Measurements from ENCODE around the gene DIRAS3. TPM values are rescaled to one million over a fixed set of nuclear protein-coding genes. Genes with fewer than 3 reads are reported as not detected.
"Not testable (repeated sequence)": the region's sequence is repeated elsewhere in the genome, so short reads cannot be mapped to it uniquely, and the experiment has no call there.

DIRAS3 gene, protein sequence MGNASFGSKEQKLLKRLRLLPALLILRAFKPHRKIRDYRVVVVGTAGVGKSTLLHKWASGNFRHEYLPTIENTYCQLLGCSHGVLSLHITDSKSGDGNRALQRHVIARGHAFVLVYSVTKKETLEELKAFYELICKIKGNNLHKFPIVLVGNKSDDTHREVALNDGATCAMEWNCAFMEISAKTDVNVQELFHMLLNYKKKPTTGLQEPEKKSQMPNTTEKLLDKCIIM
- 3.9 TPM for polyA plus RNA-seq (ENCODE audit: insufficient read length)

DNA sequence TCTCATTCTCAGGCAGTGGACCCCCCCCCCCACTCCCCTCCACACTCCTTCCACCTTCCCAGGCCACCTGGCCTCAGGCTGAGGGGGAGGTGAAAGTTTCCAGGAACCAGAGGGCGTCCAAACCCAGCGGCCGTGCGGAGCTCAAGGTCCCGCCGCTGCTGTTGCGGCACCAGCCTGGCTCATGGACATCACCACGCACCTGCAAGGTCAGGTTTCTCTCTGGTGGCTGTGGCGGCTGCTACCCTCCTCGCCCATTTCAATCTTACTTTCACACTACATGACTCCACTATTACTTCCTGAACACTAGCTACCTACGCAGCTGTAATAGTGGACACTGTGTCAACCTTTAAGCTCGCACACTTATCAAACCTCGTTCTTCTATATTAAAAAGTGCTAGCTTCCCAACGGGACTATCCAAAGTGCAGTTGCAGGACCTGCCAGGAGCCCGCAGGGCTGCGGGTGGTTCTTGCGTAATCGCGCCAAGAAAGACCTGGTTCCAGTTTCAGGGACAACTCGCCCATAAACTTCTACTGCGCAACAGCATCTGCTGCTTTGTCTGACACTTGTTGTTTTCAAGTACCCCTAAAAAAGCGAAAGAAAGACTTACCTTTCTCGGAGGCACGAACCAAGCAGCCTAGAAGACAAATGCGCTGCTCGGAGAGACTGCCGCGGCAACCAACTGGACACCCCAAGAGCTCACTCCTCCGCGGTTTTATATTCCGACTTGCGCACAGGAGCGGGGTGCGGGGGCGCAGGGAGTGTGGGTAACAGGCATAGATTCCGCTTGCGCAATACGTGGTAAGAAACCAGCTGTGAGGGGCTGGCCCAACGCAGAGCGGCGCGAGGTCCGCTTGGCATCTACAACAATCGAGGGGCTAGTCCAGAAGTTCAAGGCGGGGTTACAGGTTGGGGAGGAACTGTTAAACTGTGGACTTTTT, at the start of gene DIRAS3:
TSS of gene DIRAS3 (minus strand) at position 687 of the 938 bp plus-strand sequence. CDS start 3,330 bp downstream, outside the sequence.
- DNase-seq = peak; percentile 13

DNA sequence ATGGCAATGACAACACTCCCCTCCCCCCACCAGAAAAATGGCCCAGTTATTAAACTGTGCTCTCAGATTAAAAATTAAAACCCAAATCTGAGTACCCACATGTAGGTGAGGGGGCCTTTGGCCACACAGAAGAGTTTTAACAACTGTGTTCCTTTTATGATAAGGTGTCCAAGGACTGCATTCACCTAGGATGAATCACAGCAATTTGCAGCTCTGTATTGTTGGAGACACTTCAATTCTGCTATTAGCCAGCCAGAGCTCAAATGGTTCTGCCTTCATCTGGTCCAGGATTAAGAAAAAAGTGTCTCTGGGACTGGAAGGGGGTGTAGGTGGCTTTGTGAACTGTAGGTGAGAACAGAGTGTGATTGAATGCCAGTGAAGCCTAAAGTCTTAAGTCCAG, 43.3 kb upstream of the DIRAS3 start:
- DNase-seq = no peak

DNA sequence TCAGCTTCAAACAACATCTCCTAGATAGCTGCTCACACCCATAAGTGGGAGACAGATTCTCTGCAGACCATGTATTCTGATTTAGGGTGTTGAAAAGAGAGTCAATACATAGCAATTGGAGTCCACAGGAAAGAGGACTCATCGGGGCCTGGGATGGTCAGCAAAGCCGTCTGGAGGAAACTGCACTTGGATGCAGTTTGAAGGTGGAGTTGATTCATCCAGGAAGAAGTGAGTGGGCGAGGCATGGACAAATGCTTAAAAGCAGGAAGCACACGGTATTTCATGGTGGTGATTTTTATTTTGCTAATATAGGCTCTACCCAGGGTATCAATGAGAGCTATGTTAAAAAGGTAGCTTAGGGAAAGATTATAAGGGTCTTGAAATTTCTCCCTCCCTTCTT, 36.8 kb upstream of the DIRAS3 start:
- no peak for DNase-seq

DNA sequence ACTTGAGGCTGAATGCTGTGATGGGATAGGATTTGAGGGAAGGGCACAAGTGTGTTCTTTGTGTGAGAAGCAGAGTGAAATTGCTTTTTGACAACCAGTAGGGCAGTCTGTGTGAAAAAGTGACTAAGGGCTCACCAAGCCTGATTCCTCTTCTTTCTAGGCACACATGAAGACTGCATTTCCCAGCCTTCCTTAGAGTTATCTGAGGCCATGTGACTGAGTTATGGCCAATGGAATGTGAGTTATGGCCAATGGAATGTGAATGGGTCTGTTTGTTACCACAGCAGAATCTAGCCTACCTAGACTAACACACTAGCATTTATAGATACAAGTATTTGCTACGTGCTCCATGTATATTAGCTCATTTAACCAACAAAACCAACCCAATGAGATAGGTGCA, 35.3 kb upstream of the DIRAS3 start:
- DNase-seq = no peak

DNA sequence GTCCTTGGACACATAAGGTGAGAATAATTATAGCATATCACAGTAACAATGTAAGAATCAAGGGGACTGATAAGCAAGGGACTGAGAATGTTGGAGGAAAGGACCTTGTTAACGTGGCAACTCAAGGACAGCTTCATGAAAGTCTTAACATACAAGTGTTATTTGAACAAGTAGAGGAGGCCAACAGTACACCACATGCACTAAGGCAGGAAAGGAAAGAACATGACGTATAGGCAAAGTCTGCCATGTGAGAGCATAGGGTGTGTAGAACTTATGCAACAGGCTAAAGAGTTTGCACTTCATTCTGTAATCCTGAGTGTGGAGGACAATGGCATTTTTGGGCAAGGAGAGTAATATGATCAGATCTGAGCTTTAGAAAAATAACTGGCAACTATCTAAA, 33.3 kb upstream of the DIRAS3 start:
- DNase-seq = no peak

DNA sequence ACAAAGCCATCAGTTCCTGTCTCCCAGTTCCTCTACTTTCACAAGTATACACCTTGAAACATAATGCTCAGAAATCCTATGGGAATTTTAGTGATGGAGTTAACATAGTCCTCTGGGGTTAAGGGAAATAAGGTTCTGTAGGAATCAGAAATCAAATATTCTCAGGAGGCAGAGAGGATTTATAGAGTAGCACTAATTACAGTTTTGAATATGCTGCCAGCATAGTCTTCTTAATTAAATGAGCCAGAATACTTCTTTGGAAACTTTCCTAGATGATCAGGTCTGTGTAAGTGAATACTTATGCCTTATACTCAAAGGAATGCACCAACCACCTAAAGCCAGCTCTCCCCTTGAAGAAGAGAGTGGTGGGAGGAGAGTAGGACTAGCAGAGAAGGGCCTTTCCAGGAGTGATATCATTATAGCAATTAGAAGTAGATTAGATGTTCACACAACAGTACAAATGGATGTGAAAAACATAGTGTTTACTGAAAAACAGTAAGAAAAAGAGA, 31.4 kb upstream of the DIRAS3 start:
- DNase-seq = no peak

DNA sequence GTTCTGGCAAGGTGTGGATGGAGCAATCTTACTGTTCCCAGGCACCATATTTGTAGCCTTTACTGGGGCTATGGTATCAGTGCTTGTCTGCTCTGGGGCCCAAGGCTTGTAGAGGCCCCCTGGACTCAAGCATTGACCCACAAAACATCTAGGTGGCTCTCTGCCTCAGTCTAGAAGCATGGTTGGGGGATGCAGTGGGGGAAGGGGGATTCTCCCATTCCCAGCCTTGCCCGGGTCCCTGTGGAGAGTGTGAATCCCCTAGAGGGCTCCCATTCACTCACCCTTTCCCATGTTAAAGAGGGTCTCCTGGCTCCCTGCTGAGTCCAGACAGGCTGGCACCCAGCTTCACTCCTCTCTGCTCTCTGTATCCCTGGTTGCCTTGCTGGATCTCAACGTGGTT, 28.2 kb upstream of the DIRAS3 start:
- DNase-seq = no peak

DNA sequence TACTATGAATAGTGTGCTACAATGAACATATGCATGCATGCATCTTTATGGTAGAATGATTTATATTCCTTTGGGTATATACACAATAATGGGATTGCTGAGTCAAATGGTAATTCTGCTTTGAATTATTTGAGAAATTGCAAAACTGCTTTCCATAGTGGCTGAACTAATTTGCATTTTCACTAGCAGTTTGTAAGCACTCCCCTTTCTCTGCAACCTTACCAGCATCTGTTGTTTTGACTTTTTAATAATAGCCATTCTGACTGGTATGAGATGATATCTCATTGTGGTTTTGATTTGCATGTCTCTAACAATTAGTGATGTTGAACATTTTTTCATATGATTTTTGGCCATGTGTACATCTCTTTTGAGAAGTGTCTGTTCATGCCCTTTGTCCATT, 24.0 kb upstream of the DIRAS3 start:
- DNase-seq = no peak

DNA sequence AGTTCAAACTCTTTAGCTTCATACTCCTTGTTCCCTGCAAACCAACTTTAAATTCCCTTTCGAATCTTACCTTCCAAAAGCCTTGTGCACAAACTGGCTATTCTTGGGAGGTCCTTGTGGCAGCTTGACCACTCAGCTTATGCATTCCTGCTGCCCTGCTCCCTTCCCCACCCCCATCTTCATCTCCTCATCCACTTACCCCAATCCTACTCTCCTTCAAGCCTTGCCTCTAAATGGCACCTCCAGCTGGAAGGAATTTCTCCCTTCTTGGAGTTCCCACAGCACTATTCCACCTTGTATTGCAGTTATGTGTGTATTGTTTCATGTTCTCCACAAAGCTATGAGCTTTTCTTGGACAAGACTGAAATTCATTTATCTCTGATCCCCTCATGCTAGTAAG, 15.3 kb upstream of the DIRAS3 start:
- no peak for DNase-seq

DNA sequence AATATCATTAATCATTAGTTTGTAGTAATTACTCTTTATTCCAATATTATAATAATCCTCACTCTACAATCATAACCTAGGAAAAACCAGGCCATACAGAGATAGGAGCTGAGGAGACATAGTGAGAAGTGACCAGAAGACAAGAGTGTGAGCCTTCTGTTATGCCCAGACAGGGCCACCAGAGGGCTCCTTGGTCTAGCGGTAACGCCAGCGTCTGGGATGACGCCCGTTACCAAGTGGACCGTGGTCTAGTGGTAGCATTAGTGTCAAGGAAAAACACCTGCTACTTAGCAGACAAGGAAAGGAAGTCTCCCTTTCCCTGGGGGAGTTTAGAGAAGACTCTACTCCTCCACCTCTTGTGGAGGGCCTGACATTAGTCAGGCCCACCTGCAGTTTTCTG, 7.6 kb upstream of the DIRAS3 start:
- DNase-seq = not testable (repeated sequence)

DNA sequence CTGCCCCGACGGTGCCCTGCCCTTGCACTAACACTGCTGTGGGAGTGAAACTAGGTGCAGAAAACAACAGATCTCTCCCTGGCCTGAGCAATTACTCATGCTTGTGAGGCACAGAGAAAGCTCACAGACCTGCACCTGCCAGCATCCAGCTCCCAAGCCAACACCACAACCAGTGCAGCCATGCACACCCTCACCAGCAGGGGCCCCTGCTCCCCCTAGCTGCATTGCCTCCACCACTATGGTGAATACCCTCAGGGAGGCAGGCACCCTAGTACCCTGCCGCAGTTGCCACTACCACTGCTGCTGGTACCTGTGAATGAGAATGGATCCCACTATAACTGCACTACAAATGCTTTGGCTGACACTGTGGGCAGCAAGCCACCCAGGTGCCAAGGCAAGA, 7.1 kb upstream of the DIRAS3 start:
- no peak for DNase-seq

DNA sequence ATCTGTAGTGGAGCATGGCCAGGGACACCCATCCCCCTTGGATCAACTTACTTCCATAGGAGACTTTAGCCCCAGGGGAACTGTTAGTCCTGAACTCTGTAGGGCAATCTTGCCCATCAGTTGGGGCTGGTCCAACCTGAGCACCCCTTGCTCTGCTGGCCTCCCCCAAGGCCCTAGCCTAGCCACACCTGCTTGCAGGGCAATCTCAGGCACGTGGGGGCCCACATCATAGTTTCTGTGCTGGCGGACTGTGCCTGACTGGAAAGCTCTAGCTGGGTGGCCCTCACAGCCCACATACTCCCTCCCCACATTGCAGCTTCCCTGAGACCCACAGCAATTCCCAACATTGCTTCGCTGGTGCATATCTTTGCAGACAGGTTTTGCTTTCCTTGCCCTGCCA, 6.6 kb upstream of the DIRAS3 start:
- DNase-seq = no peak

DNA sequence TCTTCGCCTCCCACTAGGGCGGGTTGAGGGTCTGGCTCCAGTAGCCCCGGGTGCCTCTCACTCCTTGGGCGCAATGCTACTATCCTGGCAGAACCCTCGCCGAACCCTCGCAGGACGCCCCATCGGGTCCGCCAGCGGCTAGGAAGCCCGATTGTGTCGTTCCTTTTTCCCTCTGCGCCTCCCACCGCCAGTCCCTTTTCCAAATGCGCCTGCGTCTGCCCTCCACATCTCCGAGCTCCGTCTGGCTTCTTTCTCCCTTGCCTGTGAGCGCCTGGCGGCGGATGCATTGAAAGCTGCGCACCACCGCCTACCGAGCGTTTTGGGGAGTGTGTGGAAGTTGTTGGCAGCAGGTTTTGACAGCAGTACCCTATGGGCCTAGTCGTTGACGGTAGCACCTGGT, 1.0 kb upstream of the DIRAS3 start:
- DNase-seq = peak; percentile 40

DNA sequence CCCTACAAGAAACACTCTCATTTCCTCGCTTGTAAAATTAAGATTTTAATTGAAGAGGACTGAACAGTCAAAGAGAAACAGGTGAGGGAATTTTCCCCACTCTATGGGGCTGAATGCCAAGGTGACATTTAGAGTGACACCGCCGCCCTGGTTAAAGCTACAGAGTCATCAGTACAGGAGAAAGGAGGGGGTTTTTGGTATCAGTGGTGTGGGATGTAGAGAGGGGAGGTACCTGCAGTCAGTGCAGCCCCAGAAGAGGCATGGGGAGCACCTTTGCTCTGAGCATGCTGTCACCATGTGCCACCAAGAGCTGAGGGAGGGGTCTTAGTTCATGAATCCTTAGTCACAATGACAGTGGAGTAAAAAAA, 2.8 kb downstream of the DIRAS3 start:
- no peak for DNase-seq

DNA sequence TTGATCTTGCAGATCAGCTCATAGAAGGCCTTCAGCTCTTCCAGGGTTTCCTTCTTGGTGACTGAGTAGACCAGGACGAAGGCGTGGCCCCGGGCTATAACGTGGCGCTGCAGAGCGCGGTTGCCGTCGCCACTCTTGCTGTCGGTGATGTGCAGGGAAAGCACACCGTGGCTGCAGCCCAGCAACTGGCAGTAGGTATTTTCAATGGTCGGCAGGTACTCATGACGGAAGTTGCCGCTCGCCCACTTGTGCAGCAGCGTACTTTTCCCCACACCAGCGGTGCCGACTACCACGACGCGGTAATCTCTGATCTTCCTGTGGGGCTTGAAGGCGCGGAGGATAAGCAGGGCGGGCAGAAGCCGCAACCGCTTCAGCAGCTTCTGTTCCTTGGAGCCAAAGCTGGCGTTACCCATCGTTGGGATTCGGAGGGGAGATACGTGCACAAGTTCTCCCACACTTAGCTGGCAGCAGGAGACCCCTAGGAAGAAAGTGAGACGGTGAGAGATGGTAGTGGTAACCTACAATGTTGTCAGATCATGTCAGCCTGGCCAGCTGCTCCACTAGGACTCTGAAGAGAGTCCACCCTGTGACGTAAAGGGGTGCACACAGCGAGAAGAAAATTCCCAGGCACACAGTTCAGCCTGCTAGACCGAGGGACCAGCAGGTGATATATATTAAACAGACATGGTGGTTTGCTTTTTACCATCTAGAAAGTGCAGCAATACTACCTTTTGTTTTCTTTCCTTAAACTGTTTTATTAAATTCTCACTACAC, 3.4 kb downstream of the DIRAS3 start:
- DNase-seq = no peak

DNA sequence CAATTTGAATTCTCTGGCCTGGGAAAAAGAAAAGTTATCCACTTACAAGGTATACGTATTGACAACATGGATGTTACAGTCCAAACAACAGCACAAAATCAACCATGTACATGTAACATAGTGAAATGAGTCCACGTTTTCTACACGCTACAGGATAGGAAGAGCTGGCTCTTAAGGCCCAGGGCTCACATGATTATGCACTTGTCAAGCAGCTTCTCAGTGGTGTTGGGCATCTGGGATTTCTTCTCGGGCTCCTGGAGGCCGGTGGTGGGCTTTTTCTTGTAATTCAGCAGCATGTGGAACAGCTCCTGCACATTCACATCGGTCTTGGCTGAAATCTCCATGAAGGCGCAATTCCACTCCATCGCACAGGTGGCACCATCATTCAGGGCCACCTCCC, 4.0 kb downstream of the DIRAS3 start:
- no peak for DNase-seq

DNA sequence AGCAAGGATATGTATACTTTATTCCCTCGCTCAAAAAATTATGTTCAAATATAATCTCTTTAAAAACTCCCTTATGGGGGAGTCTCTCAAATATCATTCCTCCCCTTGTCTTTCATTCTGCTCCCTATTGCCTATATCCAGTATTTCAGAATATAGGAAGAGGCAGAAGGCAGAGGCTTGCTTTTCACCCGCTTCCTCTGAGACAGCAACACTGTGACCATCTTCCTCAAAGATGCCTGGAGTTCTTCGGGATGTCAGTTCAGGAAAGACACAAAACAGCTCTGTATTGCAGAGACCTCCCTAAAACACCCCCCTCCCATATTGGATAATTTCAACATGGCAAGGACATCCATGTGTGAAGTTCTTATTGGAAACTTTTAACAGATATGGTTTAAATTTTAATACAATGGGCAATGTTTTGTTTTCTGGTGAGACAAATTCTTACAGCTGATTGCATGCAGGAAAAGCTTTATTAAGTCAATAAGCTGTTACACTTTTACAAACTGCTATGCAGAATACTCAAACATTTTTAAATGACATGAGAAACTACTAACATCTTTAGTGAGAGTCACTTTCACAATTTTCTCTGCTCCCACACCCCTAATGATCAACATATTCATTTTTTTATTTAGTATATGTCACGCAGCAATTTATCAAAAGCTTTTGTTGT, 4.8 kb downstream of the DIRAS3 start:
- no peak for DNase-seq

DNA sequence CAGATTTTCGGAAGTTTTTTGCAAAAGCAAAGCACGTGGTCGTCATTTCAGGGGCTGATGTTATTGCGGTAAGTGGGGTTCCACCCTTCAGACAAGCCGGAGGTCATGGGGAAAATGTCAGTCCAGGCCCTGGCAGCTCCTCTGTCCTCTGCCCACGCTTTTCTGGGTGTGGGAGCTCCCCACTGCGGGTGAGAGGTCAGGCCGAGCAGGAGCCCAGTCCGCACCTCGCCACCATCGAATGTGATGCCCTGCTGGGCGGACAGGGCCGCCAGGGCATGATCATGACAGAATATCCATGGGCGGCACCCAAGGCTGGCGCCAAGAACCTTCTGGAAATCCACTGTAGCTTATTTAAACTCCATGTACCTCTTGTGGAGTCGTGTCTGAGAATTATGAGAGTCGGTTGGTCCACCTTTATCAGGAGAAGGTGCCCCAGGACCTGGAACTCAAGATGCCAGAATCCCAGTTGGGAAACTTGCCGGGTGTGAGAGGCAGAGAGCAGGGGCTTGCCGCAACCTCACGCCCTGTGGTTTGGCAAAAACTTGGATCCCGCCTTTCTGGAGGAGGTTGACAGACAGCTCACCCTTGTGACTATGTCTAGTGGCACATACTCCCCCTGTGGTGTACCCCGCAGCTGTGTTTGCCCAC, 6.9 kb downstream of the DIRAS3 start:
- no peak for DNase-seq

DNA sequence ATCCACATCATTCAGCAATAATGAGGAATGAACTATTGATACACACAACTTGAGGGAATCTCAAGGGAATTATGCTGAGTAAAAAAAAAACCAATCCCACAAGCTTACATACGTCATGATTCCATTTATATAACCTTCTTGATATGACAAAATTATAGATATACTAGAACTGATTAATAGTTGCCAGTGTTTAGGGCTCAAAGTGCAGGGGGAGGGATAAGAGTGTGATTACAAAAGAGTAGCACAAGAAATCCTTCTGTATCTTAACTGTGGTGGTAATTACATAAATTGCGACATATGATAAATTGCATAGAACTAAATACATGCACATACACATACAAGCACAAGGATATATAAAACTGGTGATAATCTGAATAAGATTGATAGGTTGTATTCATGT, 13.5 kb downstream of the DIRAS3 start:
- no peak for DNase-seq

DNA sequence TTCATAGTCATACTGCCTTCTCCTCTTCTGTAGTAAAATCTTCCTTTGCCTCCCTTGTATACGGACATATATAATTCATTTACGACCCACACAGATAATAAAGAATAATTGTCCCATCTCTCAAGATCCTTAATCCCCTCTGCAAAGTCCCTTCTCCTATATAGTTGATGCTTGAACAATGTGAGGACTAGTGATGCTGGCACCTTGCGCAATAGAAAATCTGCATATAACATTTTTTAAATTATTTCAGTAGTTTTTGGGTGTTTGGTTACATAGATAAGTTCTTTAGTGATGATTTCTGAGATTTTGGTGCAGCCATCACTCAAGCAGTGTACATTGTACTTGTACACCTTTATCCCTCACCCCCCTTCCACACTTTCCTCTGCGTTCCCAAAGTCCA, 21.0 kb downstream of the DIRAS3 start:
- no peak for DNase-seq

DNA sequence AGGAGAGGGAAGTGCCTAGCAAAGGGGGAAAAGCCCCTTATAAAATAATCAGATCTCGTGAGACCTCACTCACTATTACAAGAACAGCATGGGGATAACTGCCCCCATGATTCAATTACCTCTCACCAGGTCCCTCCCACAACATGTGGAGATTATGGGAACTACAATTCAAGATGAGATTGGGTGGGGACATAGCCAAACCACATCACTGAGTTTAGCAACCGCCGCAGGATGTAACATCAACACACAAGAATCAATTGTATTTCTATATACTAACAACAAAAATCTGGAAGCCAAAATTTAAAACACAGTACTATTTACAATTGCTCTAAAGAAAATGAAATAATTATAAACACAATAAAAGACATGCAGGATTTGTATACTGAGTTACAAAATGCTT, 21.9 kb downstream of the DIRAS3 start:
- no peak for DNase-seq

Data from hindlimb muscle (tissue), 1 donor.